K562 (cell line): ENCODE results near the gene IPO13.

ENCODE experiments used
- CEBPB ChIP-seq: fragments of 450-650 bp; IDR thresholded peaks from 2 replicates; pipeline ENCODE4 v1.6.1; 2016; ENCODE audit warnings: missing genetic modification characterization, missing compliant biosample characterization
- CHD1 ChIP-seq: fragments of 200-600 bp; sonication (generic); IDR thresholded peaks from one replicate; pipeline ENCODE4 v1.6.1; 2012; ENCODE audit warnings: mild to moderate bottlenecking, moderate library complexity, low read length, inconsistent platforms
- CTCF ChIP-seq, 3 experiments: IDR thresholded peaks in 2 of 3; conservative IDR thresholded peaks in 1 of 3; 2 replicates each; pipeline ENCODE4 v1.5.1; 2011 to 2012; ENCODE audit warnings: low read length in 3 of 3, mild to moderate bottlenecking in 3 of 3, control low read depth in 2 of 3, improper control_type of control experiment in 1 of 3, inconsistent platforms in 1 of 3, low read depth in 1 of 3, mixed read lengths in 1 of 3, moderate library complexity in 1 of 3; ENCODE audit not compliant: insufficient read depth in 2 of 3
- FOXK2 ChIP-seq, 2 experiments: fragments of 450-650 bp; IDR thresholded peaks in 1 of 2; conservative IDR thresholded peaks in 1 of 2; 2 replicates each; pipeline ENCODE4 v1.6.1; 2016; ENCODE audit warnings: low read depth in 2 of 2, mild to moderate bottlenecking in 1 of 2
- POLR2A ChIP-seq: fragments of 450-650 bp; conservative IDR thresholded peaks from 2 replicates; pipeline ENCODE4 v1.6.1; 2016
- POLR3G ChIP-seq: IDR thresholded peaks from 2 replicates; pipeline ENCODE4 v1.6.1; 2011; ENCODE audit not compliant: insufficient read length, insufficient replicate concordance; ENCODE audit errors: extremely low read depth
- PREB ChIP-seq: sonication (generic); formaldehyde crosslinking; IDR thresholded peaks from 2 replicates; pipeline ENCODE4 v1.8.1; 2023; ENCODE audit warnings: mild to moderate bottlenecking, missing genetic modification reagents
- SP1 ChIP-seq: sonication (generic); formaldehyde crosslinking; IDR thresholded peaks from 2 replicates; pipeline ENCODE4 v1.8.1; 2022; ENCODE audit warnings: mild to moderate bottlenecking, missing genetic modification reagents
- ZBTB12 ChIP-seq: fragments of 250-450 bp; sonication (Bioruptor Pico); IDR thresholded peaks from 2 replicates; pipeline ENCODE4 v1.4.0; 2020
- ZBTB40 ChIP-seq, 2 experiments: fragments of 450-650 bp in 1 of 2; sonication (generic) in 1 of 2; formaldehyde crosslinking in 1 of 2; IDR thresholded peaks; 2 replicates each; pipeline versions ENCODE4 v1.7.1 to v1.9.0; 2016 to 2022; ENCODE audit warnings: inconsistent platforms in 1 of 2, mild to moderate bottlenecking in 1 of 2, missing genetic modification reagents in 1 of 2
- ZNF253 ChIP-seq: fragments of 250-450 bp; sonication (Bioruptor Pico); conservative IDR thresholded peaks from 2 replicates; pipeline ENCODE4 v1.6.1; 2021; ENCODE audit warnings: mild to moderate bottlenecking
- ZNF3 ChIP-seq: fragments of 250-450 bp; sonication (Bioruptor Pico); IDR thresholded peaks from 2 replicates; pipeline ENCODE4 v1.5.0; 2021; ENCODE audit warnings: mild to moderate bottlenecking, moderate library complexity

GRCh38 chr1:43969416-43969745, 22.6 kb downstream of the IPO13 start:
- TF ChIP-seq SP1 (CRISPR knock-in tag) (no peak), CTCF (IDR thresholded peaks at IDR 0.05 in 2 of 3, conservative IDR thresholded peaks at IDR 0.05 in 1 of 3; ENCODE audit: insufficient read depth in 2 of 3, low read depth in 1 of 3, low read length in 3 of 3) (no peak), CEBPB (tag) (no peak), ZBTB12 (CRISPR knock-in tag) (no peak), CHD1 (no peak), POLR2A (no peak), FOXK2 (conservative IDR thresholded peaks at IDR 0.05 in 1 of 2, IDR thresholded peaks at IDR 0.05 in 1 of 2; ENCODE audit: low read depth in 2 of 2) (no peak), POLR3G (no peak), ZNF253 (CRISPR knock-in tag) (no peak), PREB (CRISPR knock-in tag) (no peak), ZNF3 (CRISPR knock-in tag) (no peak), ZBTB40 (IDR thresholded peaks at IDR 0.05) (no peak), ZBTB40 (CRISPR knock-in tag; IDR thresholded peaks at IDR 0.05) (no peak)
